IMR-90 (cell line): ENCODE measurements around the gene MEF2D.

ENCODE experiments used
- BHLHE40 ChIP-seq: fragments of 150-350 bp; IDR thresholded peaks from 2 replicates; pipeline ENCODE4 v1.6.1; 2016; ENCODE audit warnings: mild to moderate bottlenecking, low read depth, low read length
- CEBPB ChIP-seq: IDR thresholded peaks from 2 replicates; pipeline ENCODE4 v1.6.1; 2012; ENCODE audit warnings: low read depth, low read length, improper control_type of control experiment
- CTCF ChIP-seq: conservative IDR thresholded peaks from 2 replicates; pipeline ENCODE4 v1.5.1; 2012; ENCODE audit warnings: mild to moderate bottlenecking, low read depth, low read length, improper control_type of control experiment
- FOS ChIP-seq: fragments of 150-350 bp; IDR thresholded peaks from 2 replicates; pipeline ENCODE4 v1.6.1; 2016; ENCODE audit warnings: low read depth, low read length
- MAFK ChIP-seq: IDR thresholded peaks from 2 replicates; pipeline ENCODE4 v1.6.1; 2012; ENCODE audit warnings: low read depth, low read length, improper control_type of control experiment
- MAZ ChIP-seq: IDR thresholded peaks from 2 replicates; pipeline ENCODE4 v1.6.1; 2012; ENCODE audit warnings: low read depth, mild to moderate bottlenecking, low read length, improper control_type of control experiment, moderate library complexity, borderline replicate concordance
- POLR2A ChIP-seq: IDR thresholded peaks from 2 replicates; pipeline ENCODE4 v1.6.1; 2012; ENCODE audit warnings: mild to moderate bottlenecking, low read depth, low read length
- RAD21 ChIP-seq: IDR thresholded peaks from 2 replicates; pipeline ENCODE4 v1.6.1; 2012; ENCODE audit warnings: low read length, improper control_type of control experiment
- RCOR1 ChIP-seq: IDR thresholded peaks from 2 replicates; pipeline ENCODE4 v1.6.1; 2012; ENCODE audit warnings: mild to moderate bottlenecking, low read length, improper control_type of control experiment; ENCODE audit not compliant: insufficient replicate concordance
- RFX5 ChIP-seq: IDR thresholded peaks from 2 replicates; pipeline ENCODE4 v1.8.0; 2012; ENCODE audit warnings: low read depth, mild to moderate bottlenecking, low read length, moderate library complexity
- SMC3 ChIP-seq: fragments of 150-350 bp; IDR thresholded peaks from 2 replicates; pipeline ENCODE4 v1.6.1; 2016; ENCODE audit warnings: low read depth, mild to moderate bottlenecking, antibody characterized with exemption, low read length, moderate library complexity
- USF2 ChIP-seq: fragments of 150-350 bp; IDR thresholded peaks from 2 replicates; pipeline ENCODE4 v1.6.1; 2017; ENCODE audit warnings: mild to moderate bottlenecking, antibody characterized with exemption, low read length, low read depth
- TF ChIP-seq, protein P1 (sequence below): fragments of 150-350 bp; IDR thresholded peaks from 2 replicates; pipeline ENCODE4 v1.6.1; 2016; ENCODE audit warnings: low read depth, mild to moderate bottlenecking, low read length, moderate library complexity, borderline replicate concordance

DNA sequence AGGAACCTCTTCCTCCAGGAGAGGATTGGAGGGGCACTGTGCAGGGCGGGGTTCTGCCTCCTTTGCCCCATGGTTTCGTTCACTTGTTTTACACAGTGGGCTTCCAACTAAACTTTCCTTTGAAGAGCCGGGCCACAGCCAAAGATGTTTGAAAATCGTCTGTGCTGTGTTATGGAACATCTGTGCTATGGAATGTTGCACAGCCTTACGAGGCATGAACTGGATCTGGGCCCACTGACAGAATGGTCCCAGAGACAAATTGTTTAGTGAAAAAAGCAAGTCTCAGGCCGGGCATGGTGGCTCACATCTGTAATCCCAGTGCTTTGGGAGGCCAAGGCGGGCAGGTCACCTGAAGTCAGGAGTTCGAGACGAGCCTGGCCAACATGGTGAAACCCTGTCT lies 12.6 kb upstream of the MEF2D start:
- TF ChIP-seq RAD21 (no peak), CTCF (no peak), BHLHE40 (no peak), RCOR1 (no peak), RFX5 (no peak), POLR2A (no peak), USF2 (no peak), MAFK (no peak), CEBPB (no peak), MAZ (no peak), SMC3 (no peak), FOS (no peak)
- TF ChIP-seq, protein P1, sequence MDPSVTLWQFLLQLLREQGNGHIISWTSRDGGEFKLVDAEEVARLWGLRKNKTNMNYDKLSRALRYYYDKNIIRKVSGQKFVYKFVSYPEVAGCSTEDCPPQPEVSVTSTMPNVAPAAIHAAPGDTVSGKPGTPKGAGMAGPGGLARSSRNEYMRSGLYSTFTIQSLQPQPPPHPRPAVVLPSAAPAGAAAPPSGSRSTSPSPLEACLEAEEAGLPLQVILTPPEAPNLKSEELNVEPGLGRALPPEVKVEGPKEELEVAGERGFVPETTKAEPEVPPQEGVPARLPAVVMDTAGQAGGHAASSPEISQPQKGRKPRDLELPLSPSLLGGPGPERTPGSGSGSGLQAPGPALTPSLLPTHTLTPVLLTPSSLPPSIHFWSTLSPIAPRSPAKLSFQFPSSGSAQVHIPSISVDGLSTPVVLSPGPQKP: no peak
